Ovary (tissue), 9 donors: ENCODE measurements around the gene DDX39A. TPM values are rescaled to one million over a fixed set of nuclear protein-coding genes. Genes with fewer than 3 reads are reported as not detected.
"Not testable (repeated sequence)": the region's sequence is repeated elsewhere in the genome, so short reads cannot be mapped to it uniquely, and the experiment has no call there.

ENCODE experiments used
- DNase-seq, 5 donors: peaks; one replicate each; pipeline ENCODE4 v3.0.0-alpha.2; 2019 to 2020
- H3K27ac ChIP-seq, 2 donors: fragments of 200-600 bp; one replicate each; pipeline versions ENCODE4 v1.5.1 to v1.8.0; 2019 to 2022
- H3K27me3 ChIP-seq: fragments of 200-600 bp; one replicate; pipeline ENCODE4 v1.8.0; 2022
- H3K36me3 ChIP-seq: fragments of 200-600 bp; sonication (generic); one replicate; pipeline ENCODE4 v1.5.1; 2019
- H3K4me1 ChIP-seq: one replicate; pipeline ENCODE4 v1.8.1; 2013; ENCODE audit warnings: mild to moderate bottlenecking, moderate library complexity; ENCODE audit not compliant: insufficient read depth
- H3K4me3 ChIP-seq: fragments of 200-600 bp; sonication (generic); one replicate; pipeline ENCODE4 v1.5.1; 2017
- H3K9me3 ChIP-seq, 2 donors: fragments of 200-600 bp in 1 of 2; sonication (generic) in 1 of 2; one replicate each; pipeline versions ENCODE4 v1.5.1 to v1.8.1; 2013 to 2019; ENCODE audit warnings: mild to moderate bottlenecking in 1 of 2, moderate library complexity in 1 of 2
- CTCF ChIP-seq, 3 donors: fragments of 450-650 bp in 2 of 3; fragments of 200-600 bp in 1 of 3; IDR thresholded peaks; one replicate each; pipeline versions ENCODE4 v1.5.1 to v1.8.0; 2016 to 2022; ENCODE audit warnings: antibody characterized with exemption in 3 of 3, mild to moderate bottlenecking in 1 of 3
- EP300 ChIP-seq: sonication (generic); formaldehyde crosslinking; IDR thresholded peaks from one replicate; pipeline ENCODE4 v1.6.1; 2017; ENCODE audit warnings: antibody characterized with exemption
- POLR2A ChIP-seq: fragments of 450-650 bp; IDR thresholded peaks from one replicate; pipeline ENCODE4 v1.6.1; 2017; ENCODE audit warnings: antibody characterized with exemption, mild to moderate bottlenecking, moderate library complexity
- WGBS, 3 donors: extraction: QIAGEN DNeasy Blood & Tissue Kit in 1 of 3; methylation state at CpG; one replicate each; pipeline versions ENCODE4 v1.1.5 to v1.1.7; 2013 to 2017; 5-methylcytosine and 5-hydroxymethylcytosine counted together
- intact Hi-C, 4 donors: fragments of 100-400 bp; cut with DNase I; formaldehyde crosslinking; loops; one replicate each; pipeline versions ENCODE4 v1.11.0 to v1.15.1; 2022 to 2023
- polyA plus RNA-seq, 2 donors: library from polyadenylated mRNA; stranded (reverse); fragments of 200-250 nt in 1 of 2; fragments of 350-450 nt in 1 of 2; fragmentation: Illumina TruSeq in 1 of 2; extraction: RNeasy Lipid Tissue Mini Kit (QIAGEN cat#74804) in 1 of 2; gene quantifications; one replicate each; pipeline ENCODE4 v1.2.3, GENCODE V29; 2013 to 2014
- total RNA-seq, 7 donors: library from RNA; depleted of rRNA in 2 of 7; stranded (reverse); fragments of >200 nt in 2 of 7; fragmentation: NEBNext Ultra II Directional in 3 of 7; extraction: Animal tissue kit (Norgen Biotek cat#: 25700) in 3 of 7; gene quantifications; one replicate each; pipeline versions ENCODE4 v1.1.0 to v1.2.4, GENCODE V29; 2016 to 2023
- donor health status: DM: no; HTN: no; CAD: no; lungs with moderate emphysema.
- donor health status: DM: no; HTN: no; CAD: no.
- donor health status: Bipolar disorder and iron deficiency.
- donor health status: DM: yes; HTN: yes; CAD: no.
- donor health status: DM: no; HTN: no; CAD: no.
- donor health status: DM: yes; HTN: yes; CAD: no.

Gene DDX39A
- total and polyA plus RNA-seq, 9 donors: 7.9 to 48.4 (median 31.8) TPM

- H3K27me3 ChIP-seq: no peaks in the 10 kb centered on the region
- H3K4me1 ChIP-seq: peaks cover 6% of the 10 kb centered on the region
- H3K36me3 ChIP-seq: no peaks in the 10 kb centered on the region
- 17 to 28% (median 21%) methylated on average over 33 to 61 of the region's 61 CpGs for WGBS, 3 donors
- H3K4me3 ChIP-seq: no peak overlapping the region
- H3K9me3 ChIP-seq: no peaks in the 10 kb centered on the region
- TF ChIP-seq CTCF (IDR thresholded peaks at IDR 0.05) (peak; percentile 76 to 94 (median 88)), POLR2A (no peak), EP300 (no peak)
- intact Hi-C loops: loop anchor here in 2 of 4 donors (5.0 kb wide), 3 partner anchors 44 to 259 kb away; no protein-coding TSS in a partner anchor
- DNase-seq: peak; percentile 88 to 96 (median 92)
- H3K27ac ChIP-seq: peak overlapping the region; percentile 22 to 61
Measured at GRCh38 chr19:14405758-14406644, 13.1 kb downstream of the DDX39A start.

- Histone ChIP-seq H3K27ac (peak overlapping the region in 1 of 2 donors; percentile 61), H3K36me3 (no peaks in the 10 kb centered on the region), H3K27me3 (no peaks in the 10 kb centered on the region), H3K4me1 (peaks cover 6% of the 10 kb centered on the region), H3K9me3 (no peaks in the 10 kb centered on the region), H3K4me3 (no peak overlapping the region)
- WGBS, 3 donors: 76 to 84% (median 76%) methylated on average over 6 of the region's 6 CpGs
- DNase-seq: no peak
- intact Hi-C loops: loop anchor here in 2 of 4 donors (5.0 kb wide), 3 partner anchors 43 to 258 kb away; no protein-coding TSS in a partner anchor
- no peak for TF ChIP-seq CTCF (IDR thresholded peaks at IDR 0.05)
- no peak for TF ChIP-seq EP300
- no peak for TF ChIP-seq POLR2A
Measured at GRCh38 chr19:14405380-14405757, 13.8 kb downstream of the DDX39A start.

GRCh38 chr19:14404312-14404711 lies 14.8 kb downstream of the DDX39A start:
- no peak overlapping the region for H3K4me3 ChIP-seq
- no peak overlapping the region for H3K27ac ChIP-seq
- 80 to 89% (median 88%) methylated on average over 9 of the region's 9 CpGs for WGBS, 3 donors

GRCh38 chr19:14403145-14403930 lies 15.8 kb downstream of the DDX39A start:
- intact Hi-C loops, DNase-seq, H3K4me3 ChIP-seq, H3K4me1 ChIP-seq, H3K9me3 ChIP-seq, H3K27ac ChIP-seq, H3K36me3 ChIP-seq, H3K27me3 ChIP-seq: not testable (repeated sequence)
- WGBS, 3 donors: 93 to 94% (median 94%) methylated on average over 15 of the region's 15 CpGs

More at GRCh38 chr19:14404312-14404711, 14.8 kb downstream of the DDX39A start:
- no peak for DNase-seq
- TF ChIP-seq POLR2A: no peak
- no peak for TF ChIP-seq EP300
- TF ChIP-seq CTCF (IDR thresholded peaks at IDR 0.05): no peak
- no peaks in the 10 kb centered on the region for H3K9me3 ChIP-seq
- H3K27me3 ChIP-seq: no peaks in the 10 kb centered on the region
- H3K36me3 ChIP-seq: no peaks in the 10 kb centered on the region
- H3K4me1 ChIP-seq: peaks cover 6% of the 10 kb centered on the region
- intact Hi-C loops: no loop called here
